ENCODE measurements around the gene ADAM17.

GRCh38 chr2:9556121-9556743 lies 602 bp upstream of the ADAM17 start:
- TF ChIP-seq PHF21A (IDR thresholded peaks at IDR 0.05; ENCODE audit: borderline replicate concordance, low read depth) (peak; percentile 52; the same call in 1 of the 2 replicates), CC2D1A (IDR thresholded peaks at IDR 0.05) (no peak), POLR2A (conservative IDR thresholded peaks at IDR 0.05) (no peak), TRIM24 (IDR thresholded peaks at IDR 0.05) (no peak), CEBPB (tag; IDR thresholded peaks at IDR 0.05) (peak; percentile 55), NFIC (IDR thresholded peaks at IDR 0.05) (no peak; the same call in 1 of the 2 replicates), ZBTB11 (CRISPR knock-in tag; IDR thresholded peaks at IDR 0.05) (peak in 1 of 3 experiments; percentile 15; a peak in 1 of 6 replicates), CTCF (IDR thresholded peaks at IDR 0.05 in 2 of 3, conservative IDR thresholded peaks at IDR 0.05 in 1 of 3; ENCODE audit: insufficient read depth in 2 of 3, low read depth in 1 of 3, low read length in 3 of 3) (no peak), POLR2AphosphoS5 (IDR thresholded peaks at IDR 0.05; ENCODE audit: control insufficient read depth, insufficient read depth, low read depth, low read length) (no peak)
